Breast epithelium (tissue), 4 donors: ENCODE data around the gene TENM4. TPM values are rescaled to one million over a fixed set of nuclear protein-coding genes. Genes with fewer than 3 reads are reported as not detected.

ENCODE experiments used
- DNase-seq, 2 donors: peaks; one replicate each; pipeline ENCODE4 v3.0.0-alpha.2; 2019; ENCODE audit warnings: low spot score in 2 of 2
- H3K27ac ChIP-seq, 2 donors: fragments of 200-600 bp; sonication (generic) in 1 of 2; one replicate each; pipeline ENCODE4 v1.5.1; 2016 to 2019; ENCODE audit warnings: mild to moderate bottlenecking in 1 of 2
- H3K27me3 ChIP-seq, 2 donors: fragments of 200-600 bp; sonication (generic) in 1 of 2; one replicate each; pipeline versions ENCODE4 v1.5.1 to v1.6.0; 2017 to 2019; ENCODE audit warnings: control low read depth in 1 of 2, mild to moderate bottlenecking in 1 of 2
- H3K36me3 ChIP-seq: fragments of 200-600 bp; one replicate; pipeline ENCODE4 v1.5.1; 2019
- H3K4me1 ChIP-seq, 2 donors: fragments of 200-600 bp; sonication (generic); one replicate each; pipeline ENCODE4 v1.5.1; 2016 to 2019; ENCODE audit warnings: control low read depth in 1 of 2
- H3K4me3 ChIP-seq, 3 donors: fragments of 200-600 bp; sonication (generic); 1 replicate in 2 of 3; 2 replicates in 1 of 3; pipeline ENCODE4 v1.5.1; 2016 to 2019; ENCODE audit warnings: mild to moderate bottlenecking in 3 of 3, moderate library complexity in 2 of 3
- H3K9me3 ChIP-seq, 2 donors: fragments of 200-600 bp; sonication (generic) in 1 of 2; one replicate each; pipeline ENCODE4 v1.5.1; 2016 to 2019; ENCODE audit warnings: control low read depth in 1 of 2
- CTCF ChIP-seq, 3 donors: fragments of 450-650 bp; IDR thresholded peaks; one replicate each; pipeline ENCODE4 v1.5.1; 2016 to 2017; ENCODE audit warnings: antibody characterized with exemption in 3 of 3, mild to moderate bottlenecking in 3 of 3, moderate library complexity in 3 of 3
- POLR2A ChIP-seq: fragments of 450-650 bp; IDR thresholded peaks from one replicate; pipeline ENCODE4 v1.6.1; 2016; ENCODE audit warnings: antibody characterized with exemption, mild to moderate bottlenecking, moderate library complexity
- POLR2AphosphoS5 ChIP-seq, 3 donors: sonication (generic); formaldehyde crosslinking; IDR thresholded peaks; one replicate each; pipeline ENCODE4 v1.6.1; 2017; ENCODE audit warnings: antibody characterized with exemption in 3 of 3
- intact Hi-C: fragments of 100-400 bp; cut with DNase I; formaldehyde crosslinking; loops from one replicate; pipeline ENCODE4 v1.15.1; 2023; ENCODE audit warnings: low total_unique reads
- total RNA-seq, 3 donors: library from RNA; depleted of rRNA; stranded (reverse); fragments of >200 nt; gene quantifications; one replicate each; pipeline ENCODE4 v1.1.0, GENCODE V29; 2016

The TENM4 gene
- total RNA-seq, 3 donors from 2014 or later = 0.29 to 7.9 (median 4.8) TPM

GRCh38 chr11:78790784-78791183, 650.0 kb downstream of the TENM4 start:
- H3K9me3 ChIP-seq = no peaks in the 10 kb centered on the region
- TF ChIP-seq POLR2AphosphoS5 (IDR thresholded peaks at IDR 0.05) = no peak
- TF ChIP-seq CTCF (IDR thresholded peaks at IDR 0.05) = no peak
- no peak for TF ChIP-seq POLR2A
- no peak overlapping the region for H3K4me3 ChIP-seq
- no peak for DNase-seq
- no peaks in the 10 kb centered on the region for H3K27me3 ChIP-seq
- no peaks in the 10 kb centered on the region for H3K36me3 ChIP-seq
- H3K4me1 ChIP-seq = no peaks in the 10 kb centered on the region
- intact Hi-C loops = no loop called here
- H3K27ac ChIP-seq = no peak overlapping the region

- no peaks in the 10 kb centered on the region for H3K9me3 ChIP-seq
- no peak for DNase-seq
- intact Hi-C loops = no loop called here
- no peaks in the 10 kb centered on the region for H3K4me1 ChIP-seq
- no peak overlapping the region for H3K27ac ChIP-seq
- no peak overlapping the region for H3K4me3 ChIP-seq
- no peaks in the 10 kb centered on the region for H3K27me3 ChIP-seq
- no peaks in the 10 kb centered on the region for H3K36me3 ChIP-seq
- TF ChIP-seq POLR2A (no peak), CTCF (IDR thresholded peaks at IDR 0.05) (no peak), POLR2AphosphoS5 (IDR thresholded peaks at IDR 0.05) (no peak)
Measured at GRCh38 chr11:78789375-78789774, 651.5 kb downstream of the TENM4 start.

GRCh38 chr11:78788533-78788932, 652.3 kb downstream of the TENM4 start:
- intact Hi-C loops = no loop called here
- Histone ChIP-seq H3K27me3 (no peaks in the 10 kb centered on the region), H3K27ac (no peak overlapping the region), H3K4me1 (no peaks in the 10 kb centered on the region), H3K4me3 (no peak overlapping the region), H3K36me3 (no peaks in the 10 kb centered on the region), H3K9me3 (no peaks in the 10 kb centered on the region)
- TF ChIP-seq POLR2A = no peak
- no peak for TF ChIP-seq POLR2AphosphoS5 (IDR thresholded peaks at IDR 0.05)
- TF ChIP-seq CTCF (IDR thresholded peaks at IDR 0.05) = no peak
- DNase-seq = no peak

- Histone ChIP-seq H3K27me3 (no peaks in the 10 kb centered on the region), H3K4me3 (no peak overlapping the region), H3K9me3 (no peaks in the 10 kb centered on the region), H3K4me1 (no peaks in the 10 kb centered on the region), H3K36me3 (no peaks in the 10 kb centered on the region), H3K27ac (no peak overlapping the region)
- DNase-seq = no peak
- intact Hi-C loops = no loop called here
- TF ChIP-seq POLR2A = no peak
- no peak for TF ChIP-seq POLR2AphosphoS5 (IDR thresholded peaks at IDR 0.05)
- no peak for TF ChIP-seq CTCF (IDR thresholded peaks at IDR 0.05)
Measured at GRCh38 chr11:78787696-78788095, 653.1 kb downstream of the TENM4 start.

GRCh38 chr11:78786746-78787145, 654.1 kb downstream of the TENM4 start:
- DNase-seq = no peak
- Histone ChIP-seq H3K4me3 (no peak overlapping the region), H3K9me3 (no peaks in the 10 kb centered on the region), H3K27ac (no peak overlapping the region), H3K4me1 (no peaks in the 10 kb centered on the region), H3K36me3 (no peaks in the 10 kb centered on the region), H3K27me3 (no peaks in the 10 kb centered on the region)
- TF ChIP-seq POLR2AphosphoS5 (IDR thresholded peaks at IDR 0.05) (no peak), POLR2A (no peak), CTCF (IDR thresholded peaks at IDR 0.05) (no peak)
- intact Hi-C loops = no loop called here
